ENCODE data around the gene ZNF488.

ZNF488 gene

GRCh38 chr10:47320812-47321211 lies 63.3 kb downstream of the ZNF488 start:
- TF ChIP-seq CTCF (conservative IDR thresholded peaks at IDR 0.05; ENCODE audit: low read length) (no peak), EZH2phosphoT487 (IDR thresholded peaks at IDR 0.05; ENCODE audit: borderline replicate concordance) (no peak)
- no peaks in the 10 kb centered on the region for H3K4me1 ChIP-seq (ENCODE audit: insufficient read depth, low read length, poor library complexity, severe bottlenecking)
- H3K9me2 ChIP-seq (replicated peaks; ENCODE audit: low read depth, low read length), result no peaks in the 10 kb centered on the region
- H3K36me3 ChIP-seq (ENCODE audit: insufficient read depth, low read length), result no peaks in the 10 kb centered on the region
- no peak overlapping the region for H2AFZ ChIP-seq (ENCODE audit: low read length)
- no peak overlapping the region for H3K4me2 ChIP-seq (ENCODE audit: low read depth, low read length, poor library complexity, severe bottlenecking)
- H3K4me3 ChIP-seq (ENCODE audit: low read length, poor library complexity, severe bottlenecking), result no peak overlapping the region
- no peaks in the 10 kb centered on the region for H3K9me3 ChIP-seq (ENCODE audit: insufficient read depth, low read depth, low read length)
- no peak overlapping the region for H3K9ac ChIP-seq (ENCODE audit: low read depth, low read length, poor library complexity, severe bottlenecking)
- H4K20me1 ChIP-seq (ENCODE audit: insufficient read depth, low read length, poor library complexity, severe bottlenecking), result no peaks in the 10 kb centered on the region
- no peaks in the 10 kb centered on the region for H3K27me3 ChIP-seq (ENCODE audit: insufficient read depth, low read length, poor library complexity, severe bottlenecking)
- H3F3A ChIP-seq (ENCODE audit: low read depth), result no peaks in the 10 kb centered on the region
- no peaks in the 10 kb centered on the region for H3K79me2 ChIP-seq (ENCODE audit: insufficient read depth, low read length)

- Histone ChIP-seq H2AFZ (ENCODE audit: low read length) (no peak overlapping the region), H3K4me2 (ENCODE audit: low read depth, low read length, poor library complexity, severe bottlenecking) (no peak overlapping the region), H3F3A (ENCODE audit: low read depth) (no peaks in the 10 kb centered on the region), H3K9ac (ENCODE audit: low read depth, low read length, poor library complexity, severe bottlenecking) (no peak overlapping the region), H3K9me3 (ENCODE audit: insufficient read depth, low read depth, low read length) (no peaks in the 10 kb centered on the region), H4K20me1 (ENCODE audit: insufficient read depth, low read length, poor library complexity, severe bottlenecking) (no peaks in the 10 kb centered on the region), H3K79me2 (ENCODE audit: insufficient read depth, low read length) (no peaks in the 10 kb centered on the region), H3K27me3 (ENCODE audit: insufficient read depth, low read length, poor library complexity, severe bottlenecking) (no peaks in the 10 kb centered on the region), H3K4me1 (ENCODE audit: insufficient read depth, low read length, poor library complexity, severe bottlenecking) (no peaks in the 10 kb centered on the region), H3K9me2 (replicated peaks; ENCODE audit: low read depth, low read length) (no peaks in the 10 kb centered on the region), H3K36me3 (ENCODE audit: insufficient read depth, low read length) (no peaks in the 10 kb centered on the region), H3K4me3 (ENCODE audit: low read length, poor library complexity, severe bottlenecking) (no peak overlapping the region)
- TF ChIP-seq EZH2phosphoT487 (IDR thresholded peaks at IDR 0.05; ENCODE audit: borderline replicate concordance) (no peak), CTCF (conservative IDR thresholded peaks at IDR 0.05; ENCODE audit: low read length) (no peak)
These were observed 64.3 kb downstream of the ZNF488 start for GRCh38 chr10:47319784-47320183.

GRCh38 chr10:47318706-47319105 lies 65.4 kb downstream of the ZNF488 start:
- TF ChIP-seq EZH2phosphoT487 (IDR thresholded peaks at IDR 0.05; ENCODE audit: borderline replicate concordance) (no peak), CTCF (conservative IDR thresholded peaks at IDR 0.05; ENCODE audit: low read length) (no peak)
- Histone ChIP-seq H3K27me3 (ENCODE audit: insufficient read depth, low read length, poor library complexity, severe bottlenecking) (no peaks in the 10 kb centered on the region), H3F3A (ENCODE audit: low read depth) (no peaks in the 10 kb centered on the region), H3K9ac (ENCODE audit: low read depth, low read length, poor library complexity, severe bottlenecking) (no peak overlapping the region), H3K9me2 (replicated peaks; ENCODE audit: low read depth, low read length) (no peaks in the 10 kb centered on the region), H3K4me3 (ENCODE audit: low read length, poor library complexity, severe bottlenecking) (no peak overlapping the region), H3K4me1 (ENCODE audit: insufficient read depth, low read length, poor library complexity, severe bottlenecking) (peaks cover 5% of the 10 kb centered on the region), H3K4me2 (ENCODE audit: low read depth, low read length, poor library complexity, severe bottlenecking) (no peak overlapping the region), H3K36me3 (ENCODE audit: insufficient read depth, low read length) (no peaks in the 10 kb centered on the region), H3K9me3 (ENCODE audit: insufficient read depth, low read depth, low read length) (no peaks in the 10 kb centered on the region), H4K20me1 (ENCODE audit: insufficient read depth, low read length, poor library complexity, severe bottlenecking) (no peaks in the 10 kb centered on the region), H3K79me2 (ENCODE audit: insufficient read depth, low read length) (no peaks in the 10 kb centered on the region), H2AFZ (ENCODE audit: low read length) (no peak overlapping the region; the same call in 1 of the 2 replicates)

All from Loucy (cell line).